Measurements from ENCODE around the gene JUP.

The JUP gene

GRCh38 chr17:41711669-41712400 is 74.7 kb downstream of the JUP start, which contains the start of gene GAST:
Gene GAST (plus strand): TSS chr17:41712331. CDS start chr17:41715437, 3,106 bp downstream.
- H3K27ac Mint-ChIP-seq = no peak within 1 kb of the TSS
- ATAC-seq (no peak), DNase-seq (no peak)
- no peaks in the 10 kb centered on the region for H3K9me3 Mint-ChIP-seq
- H3K4me3 Mint-ChIP-seq = no peak within 1 kb of the TSS
- H3K36me3 Mint-ChIP-seq (ENCODE audit: low read depth) = no peaks in the 10 kb centered on the region
- H3K27me3 Mint-ChIP-seq = peaks cover 14% of the 10 kb centered on the region
- peaks cover 4% of the 10 kb centered on the region for H3K4me1 Mint-ChIP-seq

GRCh38 chr17:41710472-41711090 is 75.9 kb downstream of the JUP start:
- Mint-ChIP-seq H3K4me1 (peaks cover 4% of the 10 kb centered on the region), H3K27ac (no peak overlapping the region), H3K36me3 (ENCODE audit: low read depth) (no peaks in the 10 kb centered on the region), H3K9me3 (no peaks in the 10 kb centered on the region), H3K27me3 (peaks cover 12% of the 10 kb centered on the region), H3K4me3 (no peak overlapping the region)
- DNase-seq (no peak), ATAC-seq (peak; percentile 65)

- no peak for ATAC-seq
These were observed 78.5 kb downstream of the JUP start for GRCh38 chr17:41707803-41708669.

GRCh38 chr17:41705271-41705991 is 81.1 kb downstream of the JUP start:
- no peaks in the 10 kb centered on the region for H3K4me1 Mint-ChIP-seq
- ATAC-seq (no peak), DNase-seq (no peak)
- H3K27me3 Mint-ChIP-seq = peaks cover 6% of the 10 kb centered on the region
- no peaks in the 10 kb centered on the region for H3K9me3 Mint-ChIP-seq
- H3K27ac Mint-ChIP-seq = no peak overlapping the region
- no peaks in the 10 kb centered on the region for H3K36me3 Mint-ChIP-seq (ENCODE audit: low read depth)
- H3K4me3 Mint-ChIP-seq = no peak overlapping the region

More at GRCh38 chr17:41707803-41708669, 78.5 kb downstream of the JUP start:
- Mint-ChIP-seq H3K4me3 (no peak overlapping the region), H3K4me1 (peaks cover 4% of the 10 kb centered on the region), H3K9me3 (no peaks in the 10 kb centered on the region), H3K27ac (no peak overlapping the region), H3K36me3 (ENCODE audit: low read depth) (no peaks in the 10 kb centered on the region), H3K27me3 (peaks cover 13% of the 10 kb centered on the region)
- no peak for DNase-seq

Data from activated naive CD8-positive, alpha-beta T cell treated with anti-CD3 and anti-CD28 coated beads, Interleukin-2, amount 50 U/mL, for 24 hours (primary cell).